Left colon (tissue), 2 donors: Measurements from ENCODE around the gene CNGB1. TPM values are rescaled to one million over a fixed set of nuclear protein-coding genes. Genes with fewer than 3 reads are reported as not detected.

Source experiments
- ATAC-seq: fragments of 200-7000 bp; cut with Tn5 transposase; one replicate; pipeline ENCODE4 v1.9.1; 2020; ENCODE audit warnings: mild to moderate bottlenecking, moderate library complexity
- DNase-seq, 2 donors: peaks; one replicate each; pipeline ENCODE4 v3.0.0-alpha.2; 2020
- intact Hi-C, 2 donors: fragments of 100-400 bp; cut with DNase I in 1 of 2; cut with micrococcal nuclease in 1 of 2; formaldehyde crosslinking; loops; one replicate each; pipeline versions ENCODE4 v1.11.2 to v1.14.0; 2022; cut with DNase I, micrococcal nuclease
- total RNA-seq, 2 donors: library from RNA; stranded (reverse); fragmentation: NEBNext Ultra II Directional; extraction: Animal tissue kit (Norgen Biotek cat#: 25700); gene quantifications; one replicate each; pipeline ENCODE4 v1.2.1, GENCODE V29; 2021
- donor health status: DM: no; HTN: no; CAD: no.
- donor health status: DM: yes; HTN: yes; CAD: no.

Gene CNGB1
- total RNA-seq, 2 donors from 2014 or later, result 0.17 to 0.49 TPM

DNA sequence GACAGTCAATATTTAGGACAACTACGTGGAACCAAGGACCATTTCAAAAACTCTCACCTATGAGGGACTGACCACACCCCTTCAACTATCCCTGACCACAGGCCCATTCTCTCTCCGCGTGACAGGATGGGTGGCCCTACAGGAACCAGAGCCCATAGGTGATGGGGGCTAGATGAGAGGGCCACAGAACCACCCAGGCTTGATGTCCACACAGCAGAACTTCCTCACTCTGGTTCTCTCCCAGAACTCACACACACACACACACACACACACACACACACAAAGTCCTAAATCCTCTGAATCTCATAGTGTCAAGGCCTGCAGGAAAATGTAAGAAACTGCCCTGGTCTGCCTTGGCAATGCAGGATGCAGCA is 28.1 kb upstream of the CNGB1 start:
- intact Hi-C loops, result loop anchor here (10.0 kb wide), 2 partner anchors 94 to 244 kb away; no protein-coding TSS in a partner anchor
- ATAC-seq, result no peak

DNA sequence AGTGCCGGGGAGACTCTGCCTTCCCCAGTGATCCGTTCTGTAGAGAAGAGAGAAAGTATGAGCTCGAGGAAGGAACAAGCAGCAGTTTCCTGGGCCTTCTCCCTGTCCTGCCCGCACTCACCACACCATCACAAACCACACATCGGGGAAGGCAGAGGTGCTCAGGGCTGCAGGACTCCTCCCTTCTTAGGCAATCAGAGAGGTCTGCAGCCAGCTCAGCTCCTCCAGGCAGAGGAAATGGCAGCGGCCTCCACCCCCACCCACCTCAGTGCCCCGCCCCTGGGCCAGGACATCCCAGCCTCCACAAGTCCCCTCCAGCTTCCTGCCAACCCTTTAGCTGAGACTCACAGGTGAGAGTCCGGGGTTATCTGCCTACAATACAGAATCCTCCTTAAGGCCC is 27.6 kb upstream of the CNGB1 start:
- no peak for ATAC-seq
- intact Hi-C loops, result loop anchor here (10.0 kb wide), 2 partner anchors 94 to 244 kb away; no protein-coding TSS in a partner anchor
- DNase-seq, result peak; percentile 49

More for the DNA sequence above, 28.1 kb upstream of the CNGB1 start:
- DNase-seq, result no peak

DNA sequence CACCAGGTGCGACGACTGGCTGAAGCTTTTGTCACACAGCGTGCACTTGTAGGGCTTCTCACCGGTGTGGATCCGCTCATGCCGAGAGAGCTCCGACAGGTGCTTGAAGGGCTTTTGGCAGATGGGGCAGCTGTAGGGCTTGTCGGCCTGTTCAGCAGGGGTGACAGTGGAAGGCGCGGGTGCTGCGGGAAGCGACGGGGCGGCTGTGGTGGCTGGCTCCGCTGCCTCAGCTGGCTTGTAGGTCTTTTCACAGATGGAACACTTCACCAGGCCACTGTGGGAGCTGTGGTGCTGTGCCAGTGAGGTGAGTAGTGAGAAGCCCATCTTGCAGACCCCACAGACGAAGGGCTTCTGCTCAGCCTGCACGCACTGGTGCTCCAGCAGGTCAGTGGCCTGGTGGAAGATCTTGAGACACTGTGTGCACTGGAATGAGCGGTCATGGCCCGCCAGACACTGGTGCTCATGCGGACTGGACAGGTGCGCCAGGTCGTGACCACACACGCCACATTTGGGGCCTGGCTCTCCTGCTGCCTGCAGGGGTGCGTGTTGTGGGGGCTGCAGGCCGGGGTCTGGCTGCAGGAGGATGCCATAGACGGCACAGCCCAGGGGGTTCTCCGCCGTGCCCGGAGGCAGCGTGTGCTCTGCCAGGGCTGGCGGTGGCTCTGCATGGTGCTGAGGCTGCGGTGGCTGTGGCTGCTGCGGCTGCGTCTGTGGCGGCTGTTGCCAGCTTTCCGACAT is 26.8 kb upstream of the CNGB1 start:
- DNase-seq (no peak), ATAC-seq (no peak)
- intact Hi-C loops, result loop anchor here (10.0 kb wide), 2 partner anchors 93 to 243 kb away; no protein-coding TSS in a partner anchor

DNA sequence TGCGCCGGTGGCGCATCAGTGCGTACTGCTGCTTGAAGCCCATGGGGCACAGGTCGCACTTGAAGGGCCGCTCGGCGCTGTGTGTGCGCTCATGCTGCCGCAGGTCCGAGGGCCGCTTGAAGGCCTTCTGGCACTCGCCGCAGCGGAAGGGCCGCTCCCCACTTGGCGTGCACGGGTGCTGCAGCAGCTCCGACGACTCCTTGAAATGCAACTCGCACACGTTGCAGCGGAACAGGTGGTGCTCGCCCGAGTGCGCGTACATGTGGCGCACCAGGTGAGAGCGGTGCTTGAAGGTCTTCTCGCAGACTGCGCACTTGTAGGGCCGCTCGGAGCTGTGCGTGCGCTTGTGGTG is 26.2 kb upstream of the CNGB1 start:
- DNase-seq (no peak), ATAC-seq (no peak)
- intact Hi-C loops, result loop anchor here (10.0 kb wide), 2 partner anchors 92 to 242 kb away; no protein-coding TSS in a partner anchor

DNA sequence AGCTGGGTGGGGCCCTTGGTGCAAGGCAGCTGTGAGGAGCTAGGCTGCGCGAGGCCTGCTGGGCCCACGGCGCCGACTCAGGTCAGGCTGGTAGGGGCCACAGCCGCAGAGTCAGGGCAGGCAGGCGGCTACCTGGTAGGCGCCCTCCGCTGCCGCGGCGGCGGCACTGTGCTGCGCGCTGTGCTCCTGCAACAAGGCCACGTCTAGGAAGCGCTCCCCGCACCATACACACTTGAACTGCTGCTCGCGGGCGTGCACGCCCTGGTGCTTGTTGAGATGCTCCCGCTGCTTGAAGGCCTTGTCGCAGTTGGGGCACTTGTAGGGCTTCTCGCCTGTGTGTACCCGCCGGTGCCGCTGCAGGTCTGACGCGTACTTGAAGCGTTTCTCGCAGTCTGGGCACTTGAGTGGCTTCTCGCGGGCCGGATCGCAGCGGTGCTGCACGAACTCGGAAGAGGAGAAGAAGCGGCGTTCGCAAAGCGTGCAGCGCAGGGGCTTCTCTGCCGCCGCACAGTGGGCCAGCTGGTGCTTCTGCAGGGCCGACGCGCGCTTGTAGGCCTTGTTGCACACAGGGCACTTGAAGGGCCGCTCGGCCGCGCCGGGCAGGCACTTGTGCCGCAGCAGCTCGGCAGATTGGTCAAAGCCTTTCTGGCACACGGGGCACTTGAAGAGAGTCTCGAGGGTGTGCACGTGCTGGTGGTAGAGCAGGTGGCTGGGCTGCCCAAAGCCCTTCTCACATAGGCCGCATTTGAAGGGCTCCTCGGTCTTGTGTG is 25.7 kb upstream of the CNGB1 start:
- no peak for ATAC-seq
- intact Hi-C loops, result loop anchor here (10.0 kb wide), 2 partner anchors 92 to 242 kb away; no protein-coding TSS in a partner anchor
- DNase-seq, result no peak

DNA sequence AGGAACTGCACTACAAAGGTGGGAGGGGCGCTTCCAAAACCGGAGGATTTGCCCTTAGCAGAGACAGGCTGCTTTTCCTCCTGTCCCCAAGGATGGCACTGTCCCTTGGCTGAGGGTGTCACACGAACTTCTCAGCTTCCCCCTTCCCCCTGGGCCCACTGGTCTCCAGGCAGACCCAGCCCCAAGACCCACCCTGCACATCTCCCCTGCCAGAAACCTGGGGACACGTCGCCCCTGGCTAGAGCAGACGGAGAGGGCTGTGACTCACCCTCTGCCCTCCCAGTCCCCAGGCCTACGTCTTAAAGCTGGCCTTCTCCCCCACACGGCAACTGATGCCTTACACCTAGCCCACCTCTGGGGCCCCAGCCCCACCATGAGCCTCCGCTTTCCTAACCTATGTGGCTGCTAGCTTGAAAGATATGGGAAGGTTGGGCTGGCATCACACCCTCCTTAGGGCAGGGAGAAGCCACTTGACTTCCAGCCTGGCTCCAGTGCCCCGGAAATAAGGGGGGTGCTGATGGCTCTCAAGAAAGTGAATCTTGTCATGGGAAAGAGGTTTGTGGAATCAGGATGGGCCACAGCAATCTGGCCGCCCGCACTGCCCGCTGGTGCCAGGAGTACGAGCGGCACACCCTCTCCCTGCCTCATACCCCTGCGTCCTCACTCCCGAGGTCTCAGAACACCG is 24.9 kb upstream of the CNGB1 start:
- intact Hi-C loops, result loop anchor here (10.0 kb wide), 2 partner anchors 91 to 241 kb away; no protein-coding TSS in a partner anchor
- DNase-seq (no peak), ATAC-seq (no peak)

DNA sequence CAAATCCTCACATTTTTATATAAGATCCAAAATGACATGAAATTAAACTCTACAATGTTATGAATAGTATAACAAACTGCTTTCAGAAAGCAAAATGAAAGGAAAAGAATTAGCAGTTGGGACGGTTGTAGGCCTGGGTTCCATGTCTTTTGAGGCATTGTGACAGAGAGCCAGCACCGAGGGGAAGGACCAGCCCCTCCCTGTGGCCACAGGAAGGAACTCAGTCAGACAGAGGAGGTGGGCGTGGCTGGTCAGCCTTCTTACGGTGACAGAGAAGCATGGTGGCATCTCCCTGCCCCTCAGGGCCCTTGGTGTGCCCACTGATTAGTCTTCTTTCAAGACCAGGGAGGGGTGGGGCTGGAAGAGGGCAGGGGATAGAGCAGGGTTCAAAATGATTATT is 23.9 kb upstream of the CNGB1 start:
- ATAC-seq (peak; percentile 76), DNase-seq (peak; percentile 45 to 67)
- intact Hi-C loops, result loop anchor here (10.0 kb wide), 2 partner anchors 90 to 240 kb away; no protein-coding TSS in a partner anchor

DNA sequence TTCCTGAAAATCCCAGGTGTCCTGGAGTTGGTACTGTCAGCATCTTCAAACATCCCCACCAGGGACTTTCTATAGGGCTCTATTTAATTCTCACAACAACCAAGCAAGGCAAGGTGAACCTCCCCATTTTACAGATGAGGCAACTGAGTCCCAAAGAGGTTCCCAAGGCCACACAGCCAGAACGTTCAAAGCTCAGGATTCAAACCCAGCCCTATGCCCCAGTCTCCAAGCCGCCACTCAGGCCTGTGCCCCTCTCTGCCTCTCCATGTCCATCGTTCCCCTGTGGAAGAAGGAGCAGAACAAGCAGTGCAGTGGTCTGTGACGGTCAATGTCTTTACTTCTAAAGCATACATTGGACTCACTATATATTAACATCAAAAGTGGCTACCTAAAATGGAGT is 23.4 kb upstream of the CNGB1 start:
- ATAC-seq (no peak), DNase-seq (no peak)
- intact Hi-C loops, result loop anchor here (10.0 kb wide), 2 partner anchors 90 to 240 kb away; no protein-coding TSS in a partner anchor

DNA sequence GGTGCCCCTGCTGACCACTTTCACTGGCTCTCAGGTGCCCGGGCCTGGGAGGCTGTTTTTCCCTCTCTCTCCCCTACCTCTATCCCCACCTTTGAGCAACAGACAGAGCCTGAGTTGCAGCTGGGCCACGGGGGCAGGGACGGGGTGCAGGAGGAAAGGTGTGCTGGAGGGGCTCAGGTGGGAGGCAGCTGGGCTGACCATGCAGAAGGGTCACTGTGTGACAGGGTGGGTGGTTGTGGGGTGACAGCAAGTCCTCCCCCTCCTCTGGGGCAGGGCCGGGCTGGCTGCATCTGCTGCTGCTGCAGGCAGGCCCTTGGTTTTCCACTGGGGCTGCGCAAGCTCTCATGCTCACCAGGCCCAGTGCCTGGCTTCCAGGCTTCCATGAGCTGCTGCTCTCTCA is 23.0 kb upstream of the CNGB1 start:
- ATAC-seq (no peak), DNase-seq (no peak)
- intact Hi-C loops, result loop anchor here (10.0 kb wide), 2 partner anchors 89 to 239 kb away; no protein-coding TSS in a partner anchor

DNA sequence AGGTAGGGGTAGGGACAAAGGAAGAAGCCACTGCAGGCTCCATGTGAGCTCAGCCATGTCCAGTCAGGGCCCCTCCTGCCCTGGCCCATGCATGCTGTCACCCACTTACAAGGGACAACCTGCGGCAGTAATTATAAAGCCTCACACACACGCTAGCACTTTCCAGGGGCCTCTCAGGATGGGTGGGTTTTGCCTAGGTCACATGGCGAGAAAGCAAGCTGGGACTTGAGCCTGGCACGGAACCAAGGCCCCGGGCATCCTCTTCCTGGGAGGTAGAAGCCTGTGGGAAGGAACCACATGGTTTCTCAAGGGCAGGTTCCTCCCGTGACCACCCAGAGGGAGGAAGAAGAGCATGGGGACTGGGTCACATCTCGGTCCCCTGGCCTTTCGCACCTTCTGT is 22.5 kb upstream of the CNGB1 start:
- ATAC-seq (no peak), DNase-seq (no peak)
- intact Hi-C loops, result loop anchor here (10.0 kb wide), 2 partner anchors 89 to 239 kb away; no protein-coding TSS in a partner anchor

DNA sequence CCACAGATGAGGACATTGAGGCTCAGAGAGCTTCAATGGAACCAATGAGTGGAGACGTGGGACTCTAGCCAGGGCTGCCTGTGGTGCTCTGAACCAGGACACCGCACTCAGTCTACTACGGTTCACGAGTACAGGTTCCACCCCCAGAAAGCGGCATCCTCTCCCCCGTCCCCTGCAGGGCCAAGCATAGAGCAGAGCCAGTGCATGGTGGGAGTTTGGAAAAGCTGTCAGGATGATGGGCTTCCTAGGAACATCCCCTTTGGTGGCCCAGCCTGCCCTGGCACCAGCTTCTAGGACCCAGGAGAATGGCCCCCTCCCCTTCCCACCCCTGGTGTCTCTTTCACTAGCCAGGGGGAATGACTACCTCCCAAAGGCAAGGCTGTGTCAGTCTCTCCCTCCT is 21.2 kb upstream of the CNGB1 start:
- ATAC-seq (no peak), DNase-seq (no peak)
- intact Hi-C loops, result loop anchor here (10.0 kb wide), 2 partner anchors 87 to 237 kb away; no protein-coding TSS in a partner anchor

DNA sequence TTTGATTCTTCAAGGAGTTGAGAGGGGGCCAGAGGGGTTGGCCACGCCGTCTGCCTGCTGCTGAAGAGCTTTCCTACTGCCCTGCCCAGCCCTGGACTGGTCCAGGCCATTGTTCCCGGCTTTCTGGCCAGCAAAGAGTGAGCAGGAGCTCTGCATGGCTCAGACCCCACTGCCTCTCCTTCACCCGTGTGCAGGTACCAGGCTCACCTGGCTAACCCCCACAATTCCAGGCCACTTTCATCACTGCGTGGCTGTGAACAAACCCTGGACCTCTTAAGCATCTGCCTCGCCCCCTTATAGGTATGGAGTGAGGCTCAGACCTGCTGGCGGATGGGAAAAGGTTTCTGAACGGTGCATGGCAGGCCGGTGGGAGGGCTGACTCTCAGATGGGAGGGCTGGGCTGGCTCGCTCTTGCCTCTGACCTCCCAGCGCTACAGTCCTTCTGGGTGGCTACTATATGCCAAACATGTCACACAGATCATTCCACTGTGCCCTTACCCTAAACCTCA is 20.7 kb upstream of the CNGB1 start:
- intact Hi-C loops, result loop anchor here (10.0 kb wide), 2 partner anchors 87 to 237 kb away; no protein-coding TSS in a partner anchor
- DNase-seq, result no peak
- ATAC-seq, result no peak

DNA sequence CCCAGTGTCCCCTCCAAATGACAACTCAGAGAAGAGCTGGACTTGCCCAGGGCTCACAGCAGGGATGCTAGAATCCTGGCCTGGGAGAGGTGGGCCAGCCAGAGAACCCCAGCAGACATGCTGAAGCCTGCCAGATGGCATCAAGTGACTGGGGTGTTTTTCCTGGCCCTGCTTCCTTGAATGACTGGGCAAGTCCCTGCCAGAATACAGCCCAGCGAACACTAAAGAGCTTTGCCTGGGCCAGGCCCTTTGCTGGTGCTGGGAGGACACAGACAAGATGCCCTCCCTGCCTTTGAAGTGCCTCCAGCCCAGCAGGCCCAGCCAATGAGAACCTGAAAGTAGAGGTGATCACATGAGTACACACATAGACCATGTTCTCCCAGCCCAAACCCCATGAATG is 18.0 kb upstream of the CNGB1 start:
- DNase-seq (no peak), ATAC-seq (no peak)
- intact Hi-C loops, result no loop called here

DNA sequence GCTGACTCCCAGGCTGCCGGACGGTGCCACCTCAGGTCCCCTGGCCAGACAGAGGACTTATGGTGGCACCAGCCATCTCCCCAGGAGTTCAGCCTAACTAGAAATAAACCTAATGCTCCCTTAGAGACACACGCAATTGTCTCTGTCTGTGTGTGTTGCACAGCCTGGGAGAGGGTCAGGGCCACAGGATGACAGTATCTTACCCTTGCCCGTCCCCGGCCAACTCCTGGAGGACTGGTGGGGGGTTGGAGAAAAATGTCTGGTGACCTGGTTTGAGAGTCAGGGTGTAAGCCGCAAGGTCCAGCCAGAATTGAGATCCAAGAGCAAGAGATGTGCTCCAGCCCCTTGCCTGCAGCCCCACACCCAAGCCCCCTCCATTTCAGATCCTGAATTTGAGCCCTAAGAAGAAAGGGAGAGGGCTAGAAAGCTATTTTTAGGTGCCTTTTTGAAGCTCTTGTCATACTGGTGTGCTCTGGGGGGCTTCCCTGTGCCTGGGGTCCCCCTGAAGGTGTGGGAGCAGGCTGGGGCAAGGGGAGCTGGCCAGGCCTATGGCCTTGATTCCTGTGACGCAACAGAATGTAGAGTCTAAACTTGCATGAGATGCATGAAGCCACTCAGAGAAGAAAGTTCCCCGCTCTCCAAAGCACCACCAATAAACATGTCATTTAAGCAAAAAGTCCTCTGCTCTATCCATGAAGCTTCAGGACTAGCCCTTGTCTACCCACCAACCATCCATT is 16.7 kb upstream of the CNGB1 start:
- DNase-seq (no peak), ATAC-seq (no peak)

DNA sequence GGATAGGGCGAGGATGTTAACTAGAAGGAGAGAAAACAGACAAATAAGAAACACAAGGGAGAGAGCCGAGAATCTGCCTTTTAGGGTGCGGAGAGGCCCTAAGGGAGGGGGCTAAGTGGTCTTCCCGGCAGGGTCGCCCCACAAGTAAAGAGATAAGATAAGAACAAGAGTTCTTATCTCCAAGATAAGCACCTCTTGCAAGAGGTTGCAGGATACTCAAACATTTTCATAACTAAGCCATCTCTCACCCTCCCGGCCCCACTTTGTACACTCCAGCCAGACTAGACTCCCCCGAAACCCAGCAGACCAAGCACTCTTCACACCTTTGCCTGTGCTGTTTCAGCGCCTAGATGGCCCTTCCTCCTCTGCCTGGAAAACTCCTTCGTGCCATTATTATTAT is 15.3 kb upstream of the CNGB1 start:
- intact Hi-C loops, result no loop called here
- ATAC-seq (no peak), DNase-seq (no peak)

More for the DNA sequence above, 16.7 kb upstream of the CNGB1 start:
- intact Hi-C loops, result no loop called here

DNA sequence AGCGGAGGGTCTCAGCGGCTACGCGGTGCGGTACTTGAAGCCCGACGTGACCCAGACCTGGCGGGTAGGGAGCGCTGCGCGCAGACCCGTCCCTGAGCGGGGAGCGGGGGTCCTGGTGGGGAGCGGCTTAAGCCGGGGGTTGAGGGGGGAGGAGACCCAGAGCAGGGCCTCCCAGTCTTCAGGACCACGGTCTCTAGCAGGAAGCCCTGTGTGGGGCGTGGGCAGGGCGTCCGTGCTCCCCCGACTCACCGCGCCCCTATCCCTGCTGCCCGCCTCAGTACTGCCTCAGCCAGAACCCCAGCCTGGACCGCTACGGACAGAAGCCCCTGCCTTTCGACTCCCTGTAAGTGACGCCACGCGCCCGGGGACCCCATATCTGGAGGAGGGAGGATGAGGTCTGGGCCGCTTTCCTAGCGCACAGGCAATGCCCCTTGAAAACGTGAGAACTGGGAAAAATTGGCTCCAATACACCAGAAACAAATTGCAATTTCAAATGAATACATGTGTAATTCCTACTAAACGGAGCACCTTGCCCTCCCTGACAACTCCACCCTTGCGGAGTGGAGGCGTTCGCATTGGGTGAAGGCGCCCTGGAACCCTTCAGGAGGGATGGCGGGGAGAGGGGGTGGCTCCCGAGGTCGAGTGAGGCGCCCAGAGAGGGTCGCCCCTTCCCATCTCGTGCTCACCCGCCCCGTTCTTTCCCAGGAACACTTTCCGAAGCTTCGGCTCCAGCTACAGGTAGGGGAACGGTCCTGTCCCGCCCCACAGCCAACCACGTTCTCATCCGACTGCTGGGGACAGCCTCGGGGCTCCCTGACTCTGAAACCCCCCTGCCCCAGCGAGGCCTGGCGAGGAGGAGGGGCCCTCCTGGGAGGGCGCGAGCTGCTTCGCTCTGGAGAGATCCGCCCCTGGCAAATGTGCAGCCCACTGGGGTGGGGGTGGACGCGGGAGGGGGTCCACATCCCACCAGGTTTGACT is 14.6 kb upstream of the CNGB1 start:
- intact Hi-C loops, result no loop called here
- peak; percentile 21 for ATAC-seq
- no peak for DNase-seq
